Adrenal gland (tissue), 5 donors: ENCODE measurements around the gene STAP2.

ENCODE experiments used
- POLR2A ChIP-seq, 2 donors: fragments of 450-650 bp; IDR thresholded peaks; one replicate each; pipeline ENCODE4 v1.6.1; 2017; ENCODE audit warnings: antibody characterized with exemption in 2 of 2, mild to moderate bottlenecking in 2 of 2, moderate library complexity in 1 of 2
- TF ChIP-seq, protein P1 (sequence below), 6 experiments: fragments of 450-650 bp in 4 of 6; fragments of 200-600 bp in 2 of 6; sonication (generic) in 1 of 6; IDR thresholded peaks; 1 replicate in 5 of 6; 2 replicates in 1 of 6; pipeline versions ENCODE4 v1.5.1 to v1.8.0; 2016 to 2021; ENCODE audit warnings: antibody characterized with exemption in 6 of 6, mild to moderate bottlenecking in 2 of 6, moderate library complexity in 1 of 6
- donor health status: DM: no; HTN: no; CAD: no.

DNA sequence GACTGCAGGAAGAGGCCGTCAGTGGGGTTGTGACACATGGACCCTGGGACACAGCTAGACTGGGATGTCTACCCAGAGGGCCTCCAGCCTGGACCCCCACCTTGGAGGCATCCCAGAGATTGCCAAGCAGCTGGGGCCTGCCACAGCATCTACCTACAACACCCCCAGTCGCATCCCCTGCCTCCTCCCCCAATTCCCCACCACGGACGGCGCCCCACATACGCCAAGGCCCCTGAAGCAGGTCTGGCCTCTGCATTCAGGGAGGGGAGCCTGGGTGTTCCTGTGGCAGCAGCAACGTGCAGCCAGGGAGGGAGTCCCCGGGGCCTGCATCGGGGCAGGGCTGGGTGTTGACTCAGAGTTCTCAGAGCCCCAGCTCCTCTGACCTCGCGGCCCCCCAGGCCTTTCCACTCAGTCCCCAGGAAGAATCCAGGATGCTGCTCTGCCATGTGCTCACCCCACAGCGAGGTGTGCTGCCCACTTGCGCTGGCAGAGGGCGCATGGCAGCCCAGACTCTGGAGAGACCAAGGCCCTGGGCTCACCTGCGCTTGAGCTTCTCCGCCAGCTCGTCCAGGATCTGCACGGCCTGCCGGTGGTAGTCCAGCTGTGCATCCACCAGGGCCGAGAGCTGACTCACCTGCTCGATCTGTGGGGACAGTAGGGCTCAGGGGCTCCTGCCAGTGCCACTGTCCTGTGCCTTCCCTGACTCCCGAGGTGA, 24.4 kb upstream of the STAP2 start:
- TF ChIP-seq, protein P1, sequence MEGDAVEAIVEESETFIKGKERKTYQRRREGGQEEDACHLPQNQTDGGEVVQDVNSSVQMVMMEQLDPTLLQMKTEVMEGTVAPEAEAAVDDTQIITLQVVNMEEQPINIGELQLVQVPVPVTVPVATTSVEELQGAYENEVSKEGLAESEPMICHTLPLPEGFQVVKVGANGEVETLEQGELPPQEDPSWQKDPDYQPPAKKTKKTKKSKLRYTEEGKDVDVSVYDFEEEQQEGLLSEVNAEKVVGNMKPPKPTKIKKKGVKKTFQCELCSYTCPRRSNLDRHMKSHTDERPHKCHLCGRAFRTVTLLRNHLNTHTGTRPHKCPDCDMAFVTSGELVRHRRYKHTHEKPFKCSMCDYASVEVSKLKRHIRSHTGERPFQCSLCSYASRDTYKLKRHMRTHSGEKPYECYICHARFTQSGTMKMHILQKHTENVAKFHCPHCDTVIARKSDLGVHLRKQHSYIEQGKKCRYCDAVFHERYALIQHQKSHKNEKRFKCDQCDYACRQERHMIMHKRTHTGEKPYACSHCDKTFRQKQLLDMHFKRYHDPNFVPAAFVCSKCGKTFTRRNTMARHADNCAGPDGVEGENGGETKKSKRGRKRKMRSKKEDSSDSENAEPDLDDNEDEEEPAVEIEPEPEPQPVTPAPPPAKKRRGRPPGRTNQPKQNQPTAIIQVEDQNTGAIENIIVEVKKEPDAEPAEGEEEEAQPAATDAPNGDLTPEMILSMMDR (IDR thresholded peaks at IDR 0.05) = peak in 2 of 6 experiments; percentile 9 to 20
- TF ChIP-seq POLR2A (IDR thresholded peaks at IDR 0.05) = no peak
